NCI-H2227 treated with DMSO at 0.1 percent for 48 hours (cell line): Measurements from ENCODE around the gene TMEM123.

Experiments
- DNase-seq: peaks from one replicate; lab custom pipeline; 2025; lab: John Stamatoyannopoulos, UW

TMEM123 gene

GRCh38 chr11:102359372-102359771, 93.2 kb downstream of the TMEM123 start:
- no peak for DNase-seq

GRCh38 chr11:102357116-102357515, 95.4 kb downstream of the TMEM123 start:
- DNase-seq = no peak

GRCh38 chr11:102347462-102348370, 104.8 kb downstream of the TMEM123 start:
- DNase-seq = no peak

GRCh38 chr11:102346748-102347461, 105.7 kb downstream of the TMEM123 start, which contains the start of gene BIRC2:
Gene BIRC2, plus strand, starts transcription at chr11:102347214. Its CDS starts 2,641 bp downstream, at chr11:102349855.
- peak; percentile 62 for DNase-seq

- no peak for DNase-seq
These were observed 106.2 kb downstream of the TMEM123 start for GRCh38 chr11:102346456-102346747.
